NCI-H345 treated with DMSO at 0.1 percent for 48 hours (cell line): ENCODE data around the gene FAM240A.
A peak's percentile ranks its signal among the peaks of the same experiment; 100 is the strongest.

ENCODE experiments used
- DNase-seq: peaks from one replicate; lab custom pipeline; 2025; ENCODE audit not compliant: unreplicated experiment; lab: John Stamatoyannopoulos, UW

Gene FAM240A

GRCh38 chr3:46661776-46662766 is 49.7 kb downstream of the FAM240A start:
- DNase-seq, result no peak

- DNase-seq, result no peak
Observed at GRCh38 chr3:46662771-46663551, 50.6 kb downstream of the FAM240A start.

GRCh38 chr3:46663591-46664135 is 51.3 kb downstream of the FAM240A start:
- peak; percentile 77 for DNase-seq

GRCh38 chr3:46664188-46664970 is 52.1 kb downstream of the FAM240A start:
- no peak for DNase-seq

- DNase-seq, result no peak
Observed at GRCh38 chr3:46664971-46665762, 52.8 kb downstream of the FAM240A start.

- DNase-seq, result no peak
Observed at GRCh38 chr3:46665763-46666452, 53.6 kb downstream of the FAM240A start.

- no peak for DNase-seq
Observed at GRCh38 chr3:46666453-46666845, 54.1 kb downstream of the FAM240A start.

- DNase-seq, result no peak
Observed at GRCh38 chr3:46667061-46667621, 54.8 kb downstream of the FAM240A start.

GRCh38 chr3:46667657-46668056 is 55.3 kb downstream of the FAM240A start:
- no peak for DNase-seq

GRCh38 chr3:46668116-46668515 is 55.8 kb downstream of the FAM240A start:
- no peak for DNase-seq

- DNase-seq, result no peak
Observed at GRCh38 chr3:46668591-46668990, 56.3 kb downstream of the FAM240A start.

- no peak for DNase-seq
Observed at GRCh38 chr3:46669191-46669999, 57.1 kb downstream of the FAM240A start.

GRCh38 chr3:46670000-46670890 is 57.9 kb downstream of the FAM240A start:
- DNase-seq, result no peak

GRCh38 chr3:46670891-46671427 is 58.6 kb downstream of the FAM240A start:
- no peak for DNase-seq

- DNase-seq, result no peak
Observed at GRCh38 chr3:46671541-46672348, 59.4 kb downstream of the FAM240A start.

- no peak for DNase-seq
Observed at GRCh38 chr3:46672349-46672695, 60.0 kb downstream of the FAM240A start.
